ENCODE results near the gene GALNT6.

GALNT6 gene, protein sequence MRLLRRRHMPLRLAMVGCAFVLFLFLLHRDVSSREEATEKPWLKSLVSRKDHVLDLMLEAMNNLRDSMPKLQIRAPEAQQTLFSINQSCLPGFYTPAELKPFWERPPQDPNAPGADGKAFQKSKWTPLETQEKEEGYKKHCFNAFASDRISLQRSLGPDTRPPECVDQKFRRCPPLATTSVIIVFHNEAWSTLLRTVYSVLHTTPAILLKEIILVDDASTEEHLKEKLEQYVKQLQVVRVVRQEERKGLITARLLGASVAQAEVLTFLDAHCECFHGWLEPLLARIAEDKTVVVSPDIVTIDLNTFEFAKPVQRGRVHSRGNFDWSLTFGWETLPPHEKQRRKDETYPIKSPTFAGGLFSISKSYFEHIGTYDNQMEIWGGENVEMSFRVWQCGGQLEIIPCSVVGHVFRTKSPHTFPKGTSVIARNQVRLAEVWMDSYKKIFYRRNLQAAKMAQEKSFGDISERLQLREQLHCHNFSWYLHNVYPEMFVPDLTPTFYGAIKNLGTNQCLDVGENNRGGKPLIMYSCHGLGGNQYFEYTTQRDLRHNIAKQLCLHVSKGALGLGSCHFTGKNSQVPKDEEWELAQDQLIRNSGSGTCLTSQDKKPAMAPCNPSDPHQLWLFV

DNA sequence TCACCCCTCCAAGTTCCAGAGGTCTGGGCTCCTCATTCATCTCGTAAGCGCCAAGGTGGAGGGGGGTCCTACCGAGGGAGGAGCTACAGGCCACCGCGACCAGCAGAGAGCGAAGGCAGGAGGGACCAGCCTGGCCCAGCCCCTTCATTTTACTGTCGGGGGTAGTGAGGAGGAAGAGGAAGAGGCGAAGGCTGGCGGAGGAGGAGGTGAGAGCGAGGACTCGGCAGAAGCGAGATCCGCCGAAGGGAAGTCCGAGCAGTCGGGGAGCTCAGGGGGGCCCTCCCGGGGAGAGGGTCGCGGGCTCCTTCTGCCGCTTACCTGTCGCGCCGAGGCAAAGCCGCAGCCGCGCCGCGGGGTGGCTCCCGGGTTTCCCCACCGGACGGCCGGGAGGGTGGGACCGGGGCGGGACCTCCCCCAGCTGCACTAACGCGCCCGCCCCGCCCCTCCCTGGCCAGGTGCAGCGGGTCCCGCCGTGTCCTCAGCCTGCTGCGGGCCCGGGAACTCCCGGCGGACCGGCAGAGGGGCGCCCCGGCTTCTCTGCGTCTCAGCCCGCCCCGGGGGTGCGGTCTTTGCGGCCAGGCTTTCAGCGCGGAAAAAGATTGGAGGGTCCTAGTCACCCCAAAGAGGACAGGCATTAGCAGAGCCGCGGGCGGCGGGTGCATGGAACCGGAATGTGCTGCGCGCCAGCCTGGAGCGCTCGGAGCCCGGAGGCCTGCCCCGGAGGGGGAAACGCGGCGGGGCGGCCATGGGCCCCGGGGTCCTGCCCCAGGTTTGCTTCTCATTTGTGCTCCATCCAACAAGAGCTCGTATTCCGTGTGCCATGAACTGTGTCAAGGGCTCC, at the start of gene GALNT6:
GALNT6 (minus strand) TSS at position 124 of the 841 bp plus-strand sequence. CDS start 11,625 bp downstream, outside the sequence.
- H3K4me2 ChIP-seq (ENCODE audit: low read length), result peak within 1 kb of the TSS; percentile 91
- TF ChIP-seq EZH2phosphoT487 (IDR thresholded peaks at IDR 0.05; ENCODE audit: low read depth), result no peak
- TF ChIP-seq, protein P1, sequence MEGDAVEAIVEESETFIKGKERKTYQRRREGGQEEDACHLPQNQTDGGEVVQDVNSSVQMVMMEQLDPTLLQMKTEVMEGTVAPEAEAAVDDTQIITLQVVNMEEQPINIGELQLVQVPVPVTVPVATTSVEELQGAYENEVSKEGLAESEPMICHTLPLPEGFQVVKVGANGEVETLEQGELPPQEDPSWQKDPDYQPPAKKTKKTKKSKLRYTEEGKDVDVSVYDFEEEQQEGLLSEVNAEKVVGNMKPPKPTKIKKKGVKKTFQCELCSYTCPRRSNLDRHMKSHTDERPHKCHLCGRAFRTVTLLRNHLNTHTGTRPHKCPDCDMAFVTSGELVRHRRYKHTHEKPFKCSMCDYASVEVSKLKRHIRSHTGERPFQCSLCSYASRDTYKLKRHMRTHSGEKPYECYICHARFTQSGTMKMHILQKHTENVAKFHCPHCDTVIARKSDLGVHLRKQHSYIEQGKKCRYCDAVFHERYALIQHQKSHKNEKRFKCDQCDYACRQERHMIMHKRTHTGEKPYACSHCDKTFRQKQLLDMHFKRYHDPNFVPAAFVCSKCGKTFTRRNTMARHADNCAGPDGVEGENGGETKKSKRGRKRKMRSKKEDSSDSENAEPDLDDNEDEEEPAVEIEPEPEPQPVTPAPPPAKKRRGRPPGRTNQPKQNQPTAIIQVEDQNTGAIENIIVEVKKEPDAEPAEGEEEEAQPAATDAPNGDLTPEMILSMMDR (IDR thresholded peaks at IDR 0.05; ENCODE audit: low read depth, low read length), result no peak
- H3K27ac ChIP-seq (ENCODE audit: low read length), result peak within 1 kb of the TSS; percentile 96
- peaks cover 49% of the 10 kb centered on the region for H3K79me2 ChIP-seq (ENCODE audit: low read length)
- no peak within 1 kb of the TSS for H2AFZ ChIP-seq (ENCODE audit: low read depth, low read length)
- peaks cover 78% of the 10 kb centered on the region for H3K4me1 ChIP-seq (ENCODE audit: low read length)
- H4K20me1 ChIP-seq (ENCODE audit: insufficient read depth, low read length), result no peaks in the 10 kb centered on the region
- no peaks in the 10 kb centered on the region for H3K27me3 ChIP-seq (ENCODE audit: low read depth, low read length)
- H3K9ac ChIP-seq (ENCODE audit: low read length), result peak within 1 kb of the TSS; percentile 96
- H3K36me3 ChIP-seq (replicated peaks; ENCODE audit: low read depth, low read length), result peaks cover 8% of the 10 kb centered on the region
- H3K4me3 ChIP-seq (ENCODE audit: low read length), result peak within 1 kb of the TSS; percentile 80
- H3K9me3 ChIP-seq (ENCODE audit: insufficient read depth, low read length), result no peaks in the 10 kb centered on the region

DNA sequence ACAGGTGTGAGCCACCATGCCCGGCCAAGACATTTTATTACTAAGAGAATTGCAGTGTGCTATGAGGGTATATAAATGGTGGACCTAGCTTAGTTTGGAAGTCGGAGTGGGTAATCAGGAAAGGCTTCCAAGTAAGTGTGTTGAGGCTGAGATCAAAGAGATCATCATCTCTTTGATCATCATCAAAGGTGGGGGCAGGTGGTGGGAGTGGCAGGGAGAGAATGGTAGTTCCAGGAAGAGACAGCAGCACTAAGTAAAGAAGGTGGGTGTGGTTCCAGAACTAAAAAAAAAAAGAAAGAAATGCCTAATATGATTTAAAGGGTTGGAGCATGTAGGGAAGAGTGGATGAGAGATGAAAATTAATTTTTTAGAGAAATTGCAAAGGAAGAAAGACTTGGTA, 48.1 kb upstream of the GALNT6 start:
- Histone ChIP-seq H2AFZ (ENCODE audit: low read depth, low read length) (no peak overlapping the region), H4K20me1 (ENCODE audit: insufficient read depth, low read length) (no peaks in the 10 kb centered on the region)
- TF ChIP-seq, protein P1 (IDR thresholded peaks at IDR 0.05; ENCODE audit: low read depth, low read length), result no peak
- TF ChIP-seq EZH2phosphoT487 (IDR thresholded peaks at IDR 0.05; ENCODE audit: low read depth), result no peak

DNA sequence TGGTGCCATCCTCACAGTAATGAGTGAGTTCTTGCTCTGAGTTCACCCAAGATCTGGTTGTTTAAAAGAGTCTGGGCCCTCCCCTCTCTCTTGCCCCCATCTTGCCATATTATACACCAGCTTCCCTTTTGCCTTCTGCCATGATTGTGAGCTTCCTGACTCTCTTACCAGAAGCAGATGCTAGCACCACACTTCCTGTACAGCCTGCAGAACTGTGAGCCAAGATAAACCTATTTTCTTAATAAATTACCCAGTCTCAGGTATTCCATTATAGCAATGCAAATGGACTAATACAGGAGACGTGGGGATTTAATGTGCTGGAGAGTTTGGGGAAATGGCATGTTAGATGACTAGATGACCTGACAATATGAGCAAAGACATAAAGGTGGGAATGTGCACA, 46.2 kb upstream of the GALNT6 start:
- Histone ChIP-seq H3K9me3 (ENCODE audit: insufficient read depth, low read length) (no peaks in the 10 kb centered on the region), H4K20me1 (ENCODE audit: insufficient read depth, low read length) (no peaks in the 10 kb centered on the region), H2AFZ (ENCODE audit: low read depth, low read length) (no peak overlapping the region), H3K27ac (ENCODE audit: low read length) (no peak overlapping the region), H3K79me2 (ENCODE audit: low read length) (no peaks in the 10 kb centered on the region), H3K27me3 (ENCODE audit: low read depth, low read length) (no peaks in the 10 kb centered on the region), H3K36me3 (replicated peaks; ENCODE audit: low read depth, low read length) (no peaks in the 10 kb centered on the region), H3K9ac (ENCODE audit: low read length) (no peak overlapping the region), H3K4me3 (ENCODE audit: low read length) (no peak overlapping the region), H3K4me2 (ENCODE audit: low read length) (no peak overlapping the region), H3K4me1 (ENCODE audit: low read length) (0 out of 2 replicates have a peak, but pooled peaks cover 5% of the 10 kb centered on the region)
- TF ChIP-seq EZH2phosphoT487 (IDR thresholded peaks at IDR 0.05; ENCODE audit: low read depth), result no peak
- TF ChIP-seq, protein P1 (IDR thresholded peaks at IDR 0.05; ENCODE audit: low read depth, low read length), result no peak

More for the DNA sequence above, 48.1 kb upstream of the GALNT6 start:
- no peaks in the 10 kb centered on the region for H3K79me2 ChIP-seq (ENCODE audit: low read length)
- no peak overlapping the region for H3K27ac ChIP-seq (ENCODE audit: low read length)
- H3K9ac ChIP-seq (ENCODE audit: low read length), result no peak overlapping the region
- no peaks in the 10 kb centered on the region for H3K36me3 ChIP-seq (replicated peaks; ENCODE audit: low read depth, low read length)
- no peak overlapping the region for H3K4me2 ChIP-seq (ENCODE audit: low read length)
- H3K9me3 ChIP-seq (ENCODE audit: insufficient read depth, low read length), result no peaks in the 10 kb centered on the region
- H3K27me3 ChIP-seq (ENCODE audit: low read depth, low read length), result no peaks in the 10 kb centered on the region
- no peak overlapping the region for H3K4me3 ChIP-seq (ENCODE audit: low read length)
- H3K4me1 ChIP-seq (ENCODE audit: low read length), result 0 out of 2 replicates have a peak, but pooled peaks cover 5% of the 10 kb centered on the region

Data from OCI-LY3 (cell line).